Colonic mucosa (tissue), 4 donors: ENCODE results near the gene ENOSF1. TPM values are rescaled to one million over a fixed set of nuclear protein-coding genes. Genes with fewer than 3 reads are reported as not detected.

Experiments
- DNase-seq: peaks from one replicate; pipeline ENCODE4 v3.0.0-alpha.2; 2020
- H3K27ac ChIP-seq: fragments of 200-600 bp; one replicate; pipeline ENCODE4 v1.8.0; 2021
- H3K27me3 ChIP-seq: fragments of 200-600 bp; one replicate; pipeline ENCODE4 v1.8.0; 2021
- H3K36me3 ChIP-seq: fragments of 200-600 bp; one replicate; pipeline ENCODE4 v1.8.0; 2021
- H3K4me1 ChIP-seq: fragments of 200-600 bp; one replicate; pipeline ENCODE4 v1.8.0; 2021; ENCODE audit warnings: mild to moderate bottlenecking
- H3K4me3 ChIP-seq: fragments of 200-600 bp; one replicate; pipeline ENCODE4 v1.8.0; 2021
- H3K9ac ChIP-seq, 2 donors: one replicate each; pipeline ENCODE4 v1.7.0; 2013; ENCODE audit warnings: control low read depth in 2 of 2, low read depth in 2 of 2, low read length in 2 of 2
- H3K9me3 ChIP-seq: fragments of 200-600 bp; one replicate; pipeline ENCODE4 v1.8.0; 2021
- intact Hi-C: fragments of 100-400 bp; cut with DNase I; formaldehyde crosslinking; loops from one replicate; pipeline ENCODE4 v1.14.1; 2022
- total RNA-seq, 2 donors: library from RNA; stranded (reverse); fragmentation: NEBNext Ultra II Directional in 1 of 2; extraction: Animal tissue kit (Norgen Biotek cat#: 25700) in 1 of 2; gene quantifications; one replicate each; pipeline ENCODE4 v1.2.1, GENCODE V29; 2021
- TF ChIP-seq, protein P1 (sequence below): fragments of 200-600 bp; IDR thresholded peaks from one replicate; pipeline ENCODE4 v1.8.0; 2022; ENCODE audit warnings: antibody characterized with exemption, mild to moderate bottlenecking
- donor health status: healthy.
- donor health status: DM: no; HTN: no; CAD: no.
- donor health status: DM: no; HTN: no; CAD: no.

ENOSF1 gene
- total RNA-seq, 2 donors from 2014 or later: 51.7 to 103 TPM

DNA sequence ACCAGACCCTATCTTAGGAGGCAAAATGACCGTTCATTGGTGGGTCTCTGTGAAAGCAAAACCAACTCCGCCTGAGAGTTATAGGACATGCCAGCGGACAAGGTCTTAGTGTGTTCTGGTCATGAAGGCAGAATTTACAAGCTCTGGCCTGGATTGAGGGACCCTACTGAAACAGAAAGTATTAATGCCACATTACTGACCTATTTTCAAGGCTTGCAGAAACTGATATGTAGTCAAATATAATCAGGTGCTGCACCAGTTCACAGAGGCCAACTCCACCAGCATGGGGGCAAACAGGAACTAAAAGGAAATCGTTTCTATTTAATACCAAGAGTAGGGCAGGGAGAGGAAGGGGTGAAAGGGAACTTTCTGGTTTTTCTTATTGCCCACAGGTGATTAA lies 35.3 kb downstream of the ENOSF1 start:
- H3K4me3 ChIP-seq: no peak overlapping the region
- no peak overlapping the region for H3K9ac ChIP-seq
- intact Hi-C loops: no loop called here
- TF ChIP-seq, protein P1, sequence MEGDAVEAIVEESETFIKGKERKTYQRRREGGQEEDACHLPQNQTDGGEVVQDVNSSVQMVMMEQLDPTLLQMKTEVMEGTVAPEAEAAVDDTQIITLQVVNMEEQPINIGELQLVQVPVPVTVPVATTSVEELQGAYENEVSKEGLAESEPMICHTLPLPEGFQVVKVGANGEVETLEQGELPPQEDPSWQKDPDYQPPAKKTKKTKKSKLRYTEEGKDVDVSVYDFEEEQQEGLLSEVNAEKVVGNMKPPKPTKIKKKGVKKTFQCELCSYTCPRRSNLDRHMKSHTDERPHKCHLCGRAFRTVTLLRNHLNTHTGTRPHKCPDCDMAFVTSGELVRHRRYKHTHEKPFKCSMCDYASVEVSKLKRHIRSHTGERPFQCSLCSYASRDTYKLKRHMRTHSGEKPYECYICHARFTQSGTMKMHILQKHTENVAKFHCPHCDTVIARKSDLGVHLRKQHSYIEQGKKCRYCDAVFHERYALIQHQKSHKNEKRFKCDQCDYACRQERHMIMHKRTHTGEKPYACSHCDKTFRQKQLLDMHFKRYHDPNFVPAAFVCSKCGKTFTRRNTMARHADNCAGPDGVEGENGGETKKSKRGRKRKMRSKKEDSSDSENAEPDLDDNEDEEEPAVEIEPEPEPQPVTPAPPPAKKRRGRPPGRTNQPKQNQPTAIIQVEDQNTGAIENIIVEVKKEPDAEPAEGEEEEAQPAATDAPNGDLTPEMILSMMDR: no peak
- H3K27ac ChIP-seq: no peak overlapping the region
- H3K4me1 ChIP-seq: no peaks in the 10 kb centered on the region
- no peaks in the 10 kb centered on the region for H3K9me3 ChIP-seq
- DNase-seq: no peak
- no peaks in the 10 kb centered on the region for H3K36me3 ChIP-seq
- H3K27me3 ChIP-seq: no peaks in the 10 kb centered on the region

DNA sequence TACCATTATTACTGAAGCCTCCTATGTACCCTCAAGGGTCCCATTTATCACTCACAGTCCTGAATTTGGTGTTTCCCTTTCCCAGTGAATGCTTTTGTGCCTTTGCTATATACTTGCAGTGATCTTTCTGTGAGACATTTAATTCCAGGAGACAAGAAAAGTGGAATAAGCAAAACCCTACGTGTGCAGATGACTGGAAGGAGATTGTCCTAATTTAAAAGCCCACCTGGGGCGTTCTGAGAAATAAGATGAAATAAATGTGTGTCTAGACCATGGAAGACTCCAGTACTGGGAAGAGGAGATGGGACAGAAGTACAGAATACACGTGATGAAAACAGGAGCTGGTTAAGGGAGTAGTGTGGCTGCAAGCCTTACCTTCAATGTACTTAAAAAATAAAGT lies 35.7 kb downstream of the ENOSF1 start:
- Histone ChIP-seq H3K4me3 (no peak overlapping the region), H3K36me3 (no peaks in the 10 kb centered on the region), H3K4me1 (no peaks in the 10 kb centered on the region), H3K27me3 (no peaks in the 10 kb centered on the region), H3K9ac (no peak overlapping the region), H3K9me3 (no peaks in the 10 kb centered on the region), H3K27ac (no peak overlapping the region)
- intact Hi-C loops: no loop called here
- DNase-seq: no peak
- TF ChIP-seq, protein P1: no peak

DNA sequence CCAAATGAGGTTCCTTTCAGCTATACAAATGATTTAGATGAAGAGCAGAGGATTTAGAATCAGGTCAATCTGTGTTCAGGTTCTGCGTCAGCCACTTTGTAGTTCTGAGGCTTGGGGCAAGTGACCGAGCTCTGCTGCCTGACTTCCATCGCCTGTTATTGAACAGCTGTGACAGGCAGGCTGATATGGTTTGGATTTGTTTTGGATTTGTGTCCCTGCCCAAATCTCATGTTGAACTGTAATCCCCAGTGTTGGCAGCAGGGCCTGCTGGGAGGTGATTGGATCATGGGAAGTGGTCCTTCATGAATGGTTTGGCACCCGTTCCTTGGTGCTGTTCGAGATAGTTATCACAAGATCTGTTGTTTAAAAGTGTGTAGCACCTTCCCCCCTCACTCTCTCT lies 36.4 kb downstream of the ENOSF1 start:
- DNase-seq: no peak
- no peaks in the 10 kb centered on the region for H3K36me3 ChIP-seq
- intact Hi-C loops: no loop called here
- no peaks in the 10 kb centered on the region for H3K9me3 ChIP-seq
- no peak overlapping the region for H3K27ac ChIP-seq
- H3K9ac ChIP-seq: no peak overlapping the region
- H3K4me3 ChIP-seq: no peak overlapping the region
- no peaks in the 10 kb centered on the region for H3K4me1 ChIP-seq
- TF ChIP-seq, protein P1: no peak
- H3K27me3 ChIP-seq: no peaks in the 10 kb centered on the region

DNA sequence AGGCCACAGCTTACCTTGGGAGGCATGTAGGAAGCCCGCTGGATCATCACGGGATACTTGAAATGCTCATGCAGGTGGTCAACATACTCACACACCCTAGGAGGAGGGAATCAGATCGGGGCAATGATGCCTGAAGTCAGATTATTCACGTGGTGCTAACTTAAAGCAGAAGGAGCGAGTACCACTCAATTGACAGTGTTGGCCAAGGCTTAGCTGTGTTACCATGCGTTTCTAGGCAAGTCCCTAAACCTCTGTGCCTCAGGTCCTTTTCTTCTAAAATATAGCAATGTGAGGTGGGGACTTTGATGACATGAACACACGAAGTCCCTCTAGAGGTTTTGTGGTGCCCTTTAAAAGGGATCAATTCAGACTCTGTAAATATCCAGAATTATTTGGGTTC lies 37.1 kb downstream of the ENOSF1 start:
- Histone ChIP-seq H3K27ac (no peak overlapping the region), H3K9me3 (no peaks in the 10 kb centered on the region), H3K36me3 (no peaks in the 10 kb centered on the region), H3K27me3 (no peaks in the 10 kb centered on the region), H3K4me1 (no peaks in the 10 kb centered on the region), H3K9ac (no peak overlapping the region), H3K4me3 (no peak overlapping the region)
- intact Hi-C loops: no loop called here
- TF ChIP-seq, protein P1: no peak
- no peak for DNase-seq

DNA sequence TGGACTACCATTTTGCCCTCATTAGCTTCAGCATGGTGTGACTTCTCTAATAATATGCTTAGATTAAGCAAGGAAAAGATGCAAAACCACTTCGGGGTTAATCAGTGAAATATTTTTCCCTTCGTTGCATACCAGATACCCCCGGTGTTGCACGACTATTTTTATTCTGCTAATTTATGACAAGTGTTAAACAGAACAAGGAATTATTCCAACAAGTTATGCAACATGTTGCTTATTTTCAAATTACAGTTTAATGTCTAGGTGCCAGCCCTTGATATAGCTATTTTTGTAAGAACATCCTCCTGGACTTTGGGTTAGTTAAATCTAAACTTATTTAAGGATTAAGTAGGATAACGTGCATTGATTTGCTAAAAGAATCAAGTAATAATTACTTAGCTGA lies 38.7 kb downstream of the ENOSF1 start:
- TF ChIP-seq, protein P1: no peak
- intact Hi-C loops: no loop called here
- Histone ChIP-seq H3K27ac (no peak overlapping the region), H3K4me1 (no peaks in the 10 kb centered on the region), H3K27me3 (no peaks in the 10 kb centered on the region), H3K9me3 (no peaks in the 10 kb centered on the region), H3K36me3 (no peaks in the 10 kb centered on the region), H3K9ac (no peak overlapping the region), H3K4me3 (no peak overlapping the region)
- no peak for DNase-seq

DNA sequence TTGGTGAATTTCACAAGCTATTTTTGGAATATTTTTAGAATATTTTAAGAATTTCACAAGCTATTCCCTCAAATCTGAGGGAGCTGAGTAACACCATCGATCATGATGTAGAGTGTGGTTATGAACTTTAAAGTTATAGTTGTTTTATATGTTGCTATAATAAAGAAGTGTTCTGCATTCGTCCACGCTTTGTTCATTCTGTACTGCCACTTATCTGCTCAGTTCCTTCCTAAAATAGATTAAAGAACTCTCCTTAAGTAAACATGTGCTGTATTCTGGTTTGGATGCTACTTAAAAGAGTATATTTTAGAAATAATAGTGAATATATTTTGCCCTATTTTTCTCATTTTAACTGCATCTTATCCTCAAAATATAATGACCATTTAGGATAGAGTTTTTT lies 39.1 kb downstream of the ENOSF1 start:
- Histone ChIP-seq H3K9me3 (no peaks in the 10 kb centered on the region), H3K9ac (no peak overlapping the region), H3K4me3 (no peak overlapping the region), H3K27ac (no peak overlapping the region), H3K27me3 (no peaks in the 10 kb centered on the region), H3K4me1 (no peaks in the 10 kb centered on the region), H3K36me3 (no peaks in the 10 kb centered on the region)
- intact Hi-C loops: no loop called here
- DNase-seq: no peak
- TF ChIP-seq, protein P1: no peak
